Ovary (tissue), 9 donors: ENCODE results near the gene EEF2. TPM values are rescaled to one million over a fixed set of nuclear protein-coding genes. Genes with fewer than 3 reads are reported as not detected.
"Not testable (repeated sequence)": the region's sequence is repeated elsewhere in the genome, so short reads cannot be mapped to it uniquely, and the experiment has no call there.

Experiments
- DNase-seq, 5 donors: peaks; one replicate each; pipeline ENCODE4 v3.0.0-alpha.2; 2019 to 2020
- H3K27ac ChIP-seq, 2 donors: fragments of 200-600 bp; one replicate each; pipeline versions ENCODE4 v1.5.1 to v1.8.0; 2019 to 2022
- H3K27me3 ChIP-seq: fragments of 200-600 bp; one replicate; pipeline ENCODE4 v1.8.0; 2022
- H3K36me3 ChIP-seq: fragments of 200-600 bp; sonication (generic); one replicate; pipeline ENCODE4 v1.5.1; 2019
- H3K4me1 ChIP-seq: one replicate; pipeline ENCODE4 v1.8.1; 2013; ENCODE audit warnings: mild to moderate bottlenecking, moderate library complexity; ENCODE audit not compliant: insufficient read depth
- H3K4me3 ChIP-seq: fragments of 200-600 bp; sonication (generic); one replicate; pipeline ENCODE4 v1.5.1; 2017
- H3K9me3 ChIP-seq, 2 donors: fragments of 200-600 bp in 1 of 2; sonication (generic) in 1 of 2; one replicate each; pipeline versions ENCODE4 v1.5.1 to v1.8.1; 2013 to 2019; ENCODE audit warnings: mild to moderate bottlenecking in 1 of 2, moderate library complexity in 1 of 2
- EP300 ChIP-seq: sonication (generic); formaldehyde crosslinking; IDR thresholded peaks from one replicate; pipeline ENCODE4 v1.6.1; 2017; ENCODE audit warnings: antibody characterized with exemption
- POLR2A ChIP-seq: fragments of 450-650 bp; IDR thresholded peaks from one replicate; pipeline ENCODE4 v1.6.1; 2017; ENCODE audit warnings: antibody characterized with exemption, mild to moderate bottlenecking, moderate library complexity
- WGBS, 3 donors: extraction: QIAGEN DNeasy Blood & Tissue Kit in 1 of 3; methylation state at CpG; one replicate each; pipeline versions ENCODE4 v1.1.5 to v1.1.7; 2013 to 2017; 5-methylcytosine and 5-hydroxymethylcytosine counted together
- intact Hi-C, 4 donors: fragments of 100-400 bp; cut with DNase I; formaldehyde crosslinking; loops; one replicate each; pipeline versions ENCODE4 v1.11.0 to v1.15.1; 2022 to 2023
- polyA plus RNA-seq, 2 donors: library from polyadenylated mRNA; stranded (reverse); fragments of 200-250 nt in 1 of 2; fragments of 350-450 nt in 1 of 2; fragmentation: Illumina TruSeq in 1 of 2; extraction: RNeasy Lipid Tissue Mini Kit (QIAGEN cat#74804) in 1 of 2; gene quantifications; one replicate each; pipeline ENCODE4 v1.2.3, GENCODE V29; 2013 to 2014
- total RNA-seq, 7 donors: library from RNA; depleted of rRNA in 2 of 7; stranded (reverse); fragments of >200 nt in 2 of 7; fragmentation: NEBNext Ultra II Directional in 3 of 7; extraction: Animal tissue kit (Norgen Biotek cat#: 25700) in 3 of 7; gene quantifications; one replicate each; pipeline versions ENCODE4 v1.1.0 to v1.2.4, GENCODE V29; 2016 to 2023
- TF ChIP-seq, protein P1 (sequence below), 3 donors: fragments of 450-650 bp in 2 of 3; fragments of 200-600 bp in 1 of 3; IDR thresholded peaks; one replicate each; pipeline versions ENCODE4 v1.5.1 to v1.8.0; 2016 to 2022; ENCODE audit warnings: antibody characterized with exemption in 3 of 3, mild to moderate bottlenecking in 1 of 3
- donor health status: DM: no; HTN: no; CAD: no; lungs with moderate emphysema.
- donor health status: DM: no; HTN: no; CAD: no.
- donor health status: Bipolar disorder and iron deficiency.
- donor health status: DM: yes; HTN: yes; CAD: no.
- donor health status: DM: no; HTN: no; CAD: no.
- donor health status: DM: yes; HTN: yes; CAD: no.

EEF2 gene
- total and polyA plus RNA-seq, 9 donors: 1,491 to 4,634 (median 3,960) TPM

DNA sequence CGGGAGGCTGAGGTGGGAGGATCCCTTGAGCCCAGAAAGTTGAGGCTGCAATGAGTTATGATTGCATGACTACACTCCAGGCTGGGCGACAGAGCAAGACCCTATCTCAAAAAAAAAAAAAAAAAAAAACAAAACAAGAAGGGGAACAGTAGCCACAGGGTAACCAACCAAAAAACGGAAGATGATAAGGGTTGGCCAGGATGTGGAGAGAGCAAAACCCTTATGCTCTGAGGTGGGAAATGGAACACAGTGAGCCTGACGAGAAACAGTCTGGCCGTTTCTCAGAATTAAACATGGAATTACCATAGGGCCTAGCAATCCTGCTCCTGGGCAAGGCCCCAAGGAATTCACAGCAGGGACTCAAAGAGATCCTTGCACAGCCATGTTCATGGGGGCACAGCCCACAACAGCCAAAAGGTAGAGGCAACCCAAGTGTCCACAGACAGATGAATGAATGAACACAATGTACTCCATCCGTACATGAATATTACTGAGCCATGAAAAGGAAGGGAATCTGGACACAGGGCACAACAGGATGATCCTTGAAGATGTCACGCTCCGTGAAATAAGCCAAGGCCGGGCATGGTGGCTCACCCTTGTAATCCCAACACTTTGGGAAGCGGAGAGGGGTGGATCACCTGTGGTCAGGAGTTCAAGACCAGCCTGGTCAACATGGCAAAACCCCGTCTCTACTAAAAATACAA lies 41.1 kb downstream of the EEF2 start:
- no peaks in the 10 kb centered on the region for H3K27me3 ChIP-seq
- no peaks in the 10 kb centered on the region for H3K36me3 ChIP-seq
- TF ChIP-seq EP300 (no peak), POLR2A (no peak)
- TF ChIP-seq, protein P1, sequence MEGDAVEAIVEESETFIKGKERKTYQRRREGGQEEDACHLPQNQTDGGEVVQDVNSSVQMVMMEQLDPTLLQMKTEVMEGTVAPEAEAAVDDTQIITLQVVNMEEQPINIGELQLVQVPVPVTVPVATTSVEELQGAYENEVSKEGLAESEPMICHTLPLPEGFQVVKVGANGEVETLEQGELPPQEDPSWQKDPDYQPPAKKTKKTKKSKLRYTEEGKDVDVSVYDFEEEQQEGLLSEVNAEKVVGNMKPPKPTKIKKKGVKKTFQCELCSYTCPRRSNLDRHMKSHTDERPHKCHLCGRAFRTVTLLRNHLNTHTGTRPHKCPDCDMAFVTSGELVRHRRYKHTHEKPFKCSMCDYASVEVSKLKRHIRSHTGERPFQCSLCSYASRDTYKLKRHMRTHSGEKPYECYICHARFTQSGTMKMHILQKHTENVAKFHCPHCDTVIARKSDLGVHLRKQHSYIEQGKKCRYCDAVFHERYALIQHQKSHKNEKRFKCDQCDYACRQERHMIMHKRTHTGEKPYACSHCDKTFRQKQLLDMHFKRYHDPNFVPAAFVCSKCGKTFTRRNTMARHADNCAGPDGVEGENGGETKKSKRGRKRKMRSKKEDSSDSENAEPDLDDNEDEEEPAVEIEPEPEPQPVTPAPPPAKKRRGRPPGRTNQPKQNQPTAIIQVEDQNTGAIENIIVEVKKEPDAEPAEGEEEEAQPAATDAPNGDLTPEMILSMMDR (IDR thresholded peaks at IDR 0.05): no peak
- H3K4me3 ChIP-seq: no peak overlapping the region
- H3K27ac ChIP-seq: no peak overlapping the region
- H3K4me1 ChIP-seq: no peaks in the 10 kb centered on the region
- intact Hi-C loops: no loop called here
- no peaks in the 10 kb centered on the region for H3K9me3 ChIP-seq
- WGBS, 3 donors: 63 to 69% (median 67%) methylated on average over 11 of the region's 11 CpGs
- DNase-seq: no peak

DNA sequence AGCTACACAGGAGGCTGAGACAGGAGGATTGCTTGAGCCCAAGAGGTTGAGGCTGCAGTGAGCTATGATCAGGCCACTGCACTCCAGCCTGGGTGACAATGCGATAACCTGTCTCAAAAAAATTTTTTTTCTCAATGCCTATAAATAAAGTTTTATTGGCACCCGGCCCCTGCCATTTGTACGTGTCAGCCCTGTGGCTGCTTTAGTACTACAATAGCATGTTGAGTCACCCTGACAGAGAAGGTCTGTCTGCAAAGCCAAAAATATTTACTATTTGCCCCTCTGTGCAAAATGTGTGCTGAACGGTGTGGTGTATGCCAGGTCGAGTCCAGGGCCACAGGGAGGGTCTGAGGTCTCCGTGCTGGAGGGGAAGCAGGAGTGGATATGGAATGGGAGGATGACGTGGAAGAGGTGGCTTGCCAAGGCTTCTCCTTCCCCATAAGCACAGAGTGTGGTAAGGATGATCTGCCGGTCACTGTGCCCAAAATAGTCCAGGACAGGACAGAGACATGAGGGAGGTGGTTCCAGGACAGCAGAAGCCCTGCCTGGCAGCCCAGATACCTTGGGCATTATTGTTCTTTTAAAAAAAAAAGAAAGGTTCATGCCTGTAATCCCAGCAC lies 42.4 kb downstream of the EEF2 start:
- Histone ChIP-seq H3K4me3 (no peak overlapping the region), H3K4me1 (no peaks in the 10 kb centered on the region), H3K9me3 (no peaks in the 10 kb centered on the region), H3K27me3 (no peaks in the 10 kb centered on the region), H3K36me3 (no peaks in the 10 kb centered on the region), H3K27ac (no peak overlapping the region)
- intact Hi-C loops: no loop called here
- no peak for DNase-seq
- WGBS, 3 donors: 66 to 78% (median 74%) methylated on average over 8 of the region's 8 CpGs
- TF ChIP-seq EP300: no peak
- TF ChIP-seq, protein P1 (IDR thresholded peaks at IDR 0.05): no peak
- no peak for TF ChIP-seq POLR2A

DNA sequence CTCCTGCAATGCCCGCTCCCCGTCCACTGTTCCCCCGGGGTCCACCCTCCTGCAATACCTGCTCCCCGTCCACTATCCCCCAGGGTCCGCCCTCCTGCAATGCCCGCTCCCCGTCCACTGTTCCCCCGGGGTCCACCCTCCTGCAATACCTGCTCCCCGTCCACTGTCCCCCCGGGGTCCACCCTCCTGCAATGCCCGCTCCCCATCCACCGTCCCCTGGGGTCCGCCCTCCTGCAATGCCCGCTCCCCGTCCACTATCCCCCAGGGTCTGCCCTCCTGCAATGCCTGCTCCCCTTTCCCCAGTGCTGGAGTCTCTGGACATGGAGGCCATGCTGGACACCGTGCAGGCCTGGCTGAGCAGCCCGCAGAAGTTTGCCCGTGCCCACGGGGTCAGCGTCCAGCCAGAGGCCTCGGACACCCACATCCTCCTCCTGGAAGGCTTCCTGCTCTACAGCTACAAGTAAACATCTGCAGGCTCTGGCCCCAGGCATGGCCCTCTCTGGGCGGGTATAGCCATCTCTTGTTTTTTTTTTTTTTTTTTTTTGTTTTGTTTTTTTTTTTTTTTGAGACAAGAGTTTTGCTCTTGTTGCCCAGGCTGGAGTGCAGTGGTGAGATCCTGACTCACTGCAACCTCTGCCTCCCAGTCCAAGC lies 46.8 kb downstream of the EEF2 start:
- intact Hi-C loops: not testable (repeated sequence)
- WGBS, 3 donors: 87 to 91% (median 90%) methylated on average over 18 to 22 of the region's 22 CpGs

DNA sequence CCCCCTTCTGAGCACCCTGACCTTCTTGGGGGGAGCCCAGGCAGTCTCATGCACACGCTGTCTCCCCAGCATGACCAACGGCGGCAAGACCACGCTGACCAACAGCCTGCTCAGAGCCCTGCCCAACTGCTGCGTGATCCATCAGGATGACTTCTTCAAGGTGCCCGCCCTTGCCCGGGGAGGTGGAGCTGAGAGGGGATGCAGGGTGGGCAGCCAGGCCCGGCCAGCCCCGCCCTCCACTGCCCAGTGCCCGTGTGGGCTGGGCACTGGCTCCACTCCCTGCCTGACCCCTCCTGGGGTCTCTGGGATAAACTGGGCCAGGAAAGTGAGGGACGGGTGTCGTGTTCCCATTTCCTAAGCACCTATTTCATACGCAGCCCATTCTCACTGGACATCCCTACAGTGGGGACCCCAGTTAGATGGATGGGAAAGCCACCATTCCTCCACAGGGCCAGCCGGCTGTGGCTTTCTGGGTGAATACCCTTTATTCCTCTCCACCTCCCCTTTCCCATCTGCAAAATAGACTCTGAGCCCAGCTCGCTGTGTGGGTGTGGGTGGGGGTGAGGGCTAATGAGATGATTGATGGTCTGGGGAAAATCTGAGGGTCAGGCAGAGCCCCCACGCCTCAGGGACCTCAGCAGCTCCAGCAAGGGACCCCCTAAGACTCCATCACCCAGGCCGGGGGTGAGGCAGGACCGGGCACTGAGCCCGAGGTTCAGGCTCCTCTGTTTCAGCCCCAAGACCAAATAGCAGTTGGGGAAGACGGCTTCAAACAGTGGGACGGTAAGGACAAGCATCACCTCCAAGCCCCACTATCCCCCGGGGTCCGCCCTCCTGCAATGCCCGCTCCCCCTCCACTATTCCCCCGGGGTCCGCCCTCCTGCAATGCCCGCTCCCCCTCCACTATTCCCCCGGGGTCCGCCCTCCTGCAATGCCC lies 48.5 kb downstream of the EEF2 start:
- H3K27me3 ChIP-seq: no peaks in the 10 kb centered on the region
- H3K36me3 ChIP-seq: no peaks in the 10 kb centered on the region
- H3K4me3 ChIP-seq: no peak overlapping the region
- no peaks in the 10 kb centered on the region for H3K4me1 ChIP-seq
- intact Hi-C loops: no loop called here
- no peaks in the 10 kb centered on the region for H3K9me3 ChIP-seq
- WGBS, 3 donors: 75 to 79% (median 77%) methylated on average over 22 to 29 of the region's 29 CpGs
- TF ChIP-seq, protein P1 (IDR thresholded peaks at IDR 0.05): no peak
- TF ChIP-seq EP300 (no peak), POLR2A (no peak)
- DNase-seq: no peak
- no peak overlapping the region for H3K27ac ChIP-seq

More for the DNA sequence above, 46.8 kb downstream of the EEF2 start:
- not testable (repeated sequence) for H3K4me3 ChIP-seq, H3K36me3 ChIP-seq, H3K9me3 ChIP-seq, H3K4me1 ChIP-seq, H3K27ac ChIP-seq, H3K27me3 ChIP-seq, DNase-seq
